ENCODE results near the gene NOS1. TPM values are rescaled to one million over a fixed set of nuclear protein-coding genes. Genes with fewer than 3 reads are reported as not detected.

The NOS1 gene
- total and polyA plus RNA-seq, 10 donors, result 0.03 to 0.22 (median 0.04) TPM; not detected in 6

DNA sequence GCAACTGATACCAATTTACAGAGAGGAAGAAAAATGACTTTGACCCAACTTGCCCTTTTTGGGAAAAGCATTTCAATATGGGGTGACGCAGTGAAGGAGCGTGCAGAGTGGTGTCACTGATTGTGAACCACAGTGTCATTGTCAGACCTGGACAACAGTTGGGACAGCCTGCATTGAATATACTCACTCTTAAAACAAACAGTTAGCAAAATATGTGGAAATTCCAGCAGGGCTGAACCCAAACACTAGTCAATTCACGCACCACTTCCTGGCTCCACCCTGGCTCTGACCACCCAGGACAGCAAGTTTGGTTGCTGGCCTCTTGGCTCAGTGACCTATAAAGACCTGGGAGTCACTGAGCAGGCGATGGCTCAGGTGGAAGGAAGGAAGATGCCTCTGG lies 61.3 kb downstream of the NOS1 start:
- Histone ChIP-seq H3K27me3 (replicated peaks in 1 of 7) (peaks cover 0 to 19% (median 0%) of the 10 kb centered on the region in 7 donors), H3K4me1 (no peaks in the 10 kb centered on the region), H3K27ac (no peak overlapping the region), H3K36me3 (no peaks in the 10 kb centered on the region), H3K4me3 (no peak overlapping the region), H3K9me3 (peaks cover 0 to 6% (median 0%) of the 10 kb centered on the region in 8 donors)
- TF ChIP-seq POLR2A (IDR thresholded peaks at IDR 0.05) (no peak), POLR2AphosphoS5 (IDR thresholded peaks at IDR 0.05) (no peak), CTCF (IDR thresholded peaks at IDR 0.05 in 8 of 11, conservative IDR thresholded peaks at IDR 0.05 in 3 of 11) (no peak)
- no peak for DNase-seq
- 48 to 63% (median 59%) methylated on average over 4 of the region's 4 CpGs for WGBS, 5 donors
- intact Hi-C loops (cut with DNase I; ENCODE audit: low total_unique reads), result no loop called here

- intact Hi-C loops (cut with DNase I; ENCODE audit: low total_unique reads), result no loop called here
- Histone ChIP-seq H3K27ac (no peak overlapping the region), H3K4me1 (no peaks in the 10 kb centered on the region), H3K36me3 (no peaks in the 10 kb centered on the region), H3K9me3 (peaks cover 0 to 6% (median 0%) of the 10 kb centered on the region in 8 donors), H3K27me3 (replicated peaks in 1 of 7) (peaks cover 0 to 28% (median 0%) of the 10 kb centered on the region in 7 donors), H3K4me3 (no peak overlapping the region)
- no peak for DNase-seq
- TF ChIP-seq CTCF (IDR thresholded peaks at IDR 0.05 in 8 of 11, conservative IDR thresholded peaks at IDR 0.05 in 3 of 11) (no peak), POLR2AphosphoS5 (IDR thresholded peaks at IDR 0.05) (no peak), POLR2A (IDR thresholded peaks at IDR 0.05) (no peak)
- 85 to 93% (median 88%) methylated on average over 11 of the region's 11 CpGs for WGBS, 5 donors
Measured at GRCh38 chr12:117298648-117299225, 62.7 kb downstream of the NOS1 start.

GRCh38 chr12:117298191-117298590 lies 63.2 kb downstream of the NOS1 start:
- DNase-seq, result no peak

More at GRCh38 chr12:117298191-117298590, 63.2 kb downstream of the NOS1 start:
- Histone ChIP-seq H3K27ac (no peak overlapping the region), H3K27me3 (replicated peaks in 1 of 7) (peaks cover 0 to 30% (median 0%) of the 10 kb centered on the region in 7 donors), H3K9me3 (peaks cover 0 to 6% (median 0%) of the 10 kb centered on the region in 8 donors), H3K4me1 (no peaks in the 10 kb centered on the region), H3K4me3 (no peak overlapping the region), H3K36me3 (no peaks in the 10 kb centered on the region)
- TF ChIP-seq POLR2A (IDR thresholded peaks at IDR 0.05) (no peak), CTCF (IDR thresholded peaks at IDR 0.05 in 8 of 11, conservative IDR thresholded peaks at IDR 0.05 in 3 of 11) (no peak), POLR2AphosphoS5 (IDR thresholded peaks at IDR 0.05) (no peak)
- intact Hi-C loops (cut with DNase I; ENCODE audit: low total_unique reads), result no loop called here
- WGBS, 5 donors, result 84 to 94% (median 88%) methylated on average over 7 of the region's 7 CpGs
